ENCODE measurements around the gene FAM107B. TPM values are rescaled to one million over a fixed set of nuclear protein-coding genes. Genes with fewer than 3 reads are reported as not detected.

The FAM107B gene
- total RNA-seq, 1 donor from 2014 or later: 50.9 TPM

GRCh38 chr10:14684354-14684753 is 90.3 kb downstream of the FAM107B start:
- H3K27ac Mint-ChIP-seq: no peak overlapping the region
- H3K9me3 Mint-ChIP-seq: no peaks in the 10 kb centered on the region
- H3K27me3 Mint-ChIP-seq: peaks cover 4% of the 10 kb centered on the region

DNA sequence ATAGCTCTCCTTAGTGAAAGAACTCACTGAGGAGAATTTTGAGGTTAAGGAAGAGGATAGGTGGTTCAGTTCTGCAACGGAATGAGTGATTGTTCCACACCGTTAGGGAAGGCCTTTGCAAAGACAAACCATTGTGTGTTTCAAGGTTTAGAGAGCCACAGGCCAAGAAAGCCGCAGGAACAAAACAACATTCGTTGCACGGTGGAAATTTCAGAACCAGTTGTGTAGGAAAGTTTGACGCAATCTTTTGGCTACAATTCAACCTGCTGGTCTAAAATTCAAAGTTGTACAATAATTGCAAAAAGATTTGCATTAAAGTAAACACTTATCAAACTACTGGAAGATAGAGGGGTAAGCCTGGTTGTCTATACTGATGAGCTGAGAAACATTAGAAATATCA is 91.4 kb downstream of the FAM107B start:
- TF ChIP-seq CTCF (conservative IDR thresholded peaks at IDR 0.05): no peak
- peaks cover 8% of the 10 kb centered on the region for H3K4me1 Mint-ChIP-seq (ENCODE audit: unreplicated experiment)
- no peak overlapping the region for H3K4me3 Mint-ChIP-seq
- DNase-seq (ENCODE audit: extremely low spot score, unreplicated experiment): no peak
- no peaks in the 10 kb centered on the region for H3K36me3 Mint-ChIP-seq
- H3K27ac Mint-ChIP-seq: no peak overlapping the region
- H3K9me3 Mint-ChIP-seq: no peaks in the 10 kb centered on the region
- peaks cover 4% of the 10 kb centered on the region for H3K27me3 Mint-ChIP-seq

More at GRCh38 chr10:14684354-14684753, 90.3 kb downstream of the FAM107B start:
- Mint-ChIP-seq H3K4me3 (no peak overlapping the region), H3K36me3 (no peaks in the 10 kb centered on the region), H3K4me1 (ENCODE audit: unreplicated experiment) (peaks cover 15% of the 10 kb centered on the region)
- no peak for DNase-seq (ENCODE audit: extremely low spot score, unreplicated experiment)
- no peak for TF ChIP-seq CTCF (conservative IDR thresholded peaks at IDR 0.05)

- H3K4me1 Mint-ChIP-seq (ENCODE audit: unreplicated experiment): no peaks in the 10 kb centered on the region
- TF ChIP-seq CTCF (conservative IDR thresholded peaks at IDR 0.05): no peak
- H3K27ac Mint-ChIP-seq: no peak overlapping the region
- no peaks in the 10 kb centered on the region for H3K9me3 Mint-ChIP-seq
- no peak for DNase-seq (ENCODE audit: extremely low spot score, unreplicated experiment)
- H3K27me3 Mint-ChIP-seq: peaks cover 4% of the 10 kb centered on the region
- H3K4me3 Mint-ChIP-seq: no peak overlapping the region
- no peaks in the 10 kb centered on the region for H3K36me3 Mint-ChIP-seq
These were observed 92.9 kb downstream of the FAM107B start for GRCh38 chr10:14681802-14682201.

- no peaks in the 10 kb centered on the region for H3K4me1 Mint-ChIP-seq (ENCODE audit: unreplicated experiment)
- DNase-seq (ENCODE audit: extremely low spot score, unreplicated experiment): no peak
- no peaks in the 10 kb centered on the region for H3K36me3 Mint-ChIP-seq
- H3K9me3 Mint-ChIP-seq: no peaks in the 10 kb centered on the region
- TF ChIP-seq CTCF (conservative IDR thresholded peaks at IDR 0.05): no peak
- H3K4me3 Mint-ChIP-seq: no peak overlapping the region
- peaks cover 4% of the 10 kb centered on the region for H3K27me3 Mint-ChIP-seq
- H3K27ac Mint-ChIP-seq: no peak overlapping the region
These were observed 93.4 kb downstream of the FAM107B start for GRCh38 chr10:14681305-14681704.

DNA sequence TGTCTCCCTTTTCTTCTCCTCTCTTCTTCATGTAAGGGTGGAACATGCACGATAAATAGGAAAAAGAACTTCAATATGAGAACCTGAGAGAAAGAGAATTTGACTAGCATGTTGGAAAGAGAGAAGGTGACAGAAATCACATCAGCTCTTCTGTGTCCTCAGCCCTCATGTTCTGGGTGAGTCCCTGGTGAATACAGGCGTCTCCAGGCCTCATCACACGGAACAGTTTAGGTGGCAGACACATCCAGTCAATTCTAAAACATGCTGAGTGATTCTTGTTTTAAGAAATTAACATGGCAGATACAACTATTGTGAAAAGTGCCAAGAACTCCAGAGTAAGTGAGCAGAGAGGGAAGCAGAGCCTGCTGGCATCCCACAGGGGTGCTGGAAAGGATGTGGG is 96.1 kb downstream of the FAM107B start:
- Mint-ChIP-seq H3K9me3 (no peaks in the 10 kb centered on the region), H3K27me3 (peaks cover 4% of the 10 kb centered on the region), H3K36me3 (no peaks in the 10 kb centered on the region), H3K4me1 (ENCODE audit: unreplicated experiment) (peaks cover 14% of the 10 kb centered on the region), H3K27ac (no peak overlapping the region), H3K4me3 (no peak overlapping the region)
- no peak for DNase-seq (ENCODE audit: extremely low spot score, unreplicated experiment)
- no peak for TF ChIP-seq CTCF (conservative IDR thresholded peaks at IDR 0.05)

- DNase-seq (ENCODE audit: extremely low spot score, unreplicated experiment): no peak
- TF ChIP-seq CTCF (conservative IDR thresholded peaks at IDR 0.05): no peak
- no peaks in the 10 kb centered on the region for H3K36me3 Mint-ChIP-seq
- no peak overlapping the region for H3K4me3 Mint-ChIP-seq
- no peaks in the 10 kb centered on the region for H3K9me3 Mint-ChIP-seq
- H3K27me3 Mint-ChIP-seq: peaks cover 4% of the 10 kb centered on the region
- H3K4me1 Mint-ChIP-seq (ENCODE audit: unreplicated experiment): peaks cover 22% of the 10 kb centered on the region
- no peak overlapping the region for H3K27ac Mint-ChIP-seq
These were observed 98.0 kb downstream of the FAM107B start for GRCh38 chr10:14676732-14677131.

Measured in type B pancreatic cell (in vitro differentiated cells).